OCI-LY1 (cell line): ENCODE results near the gene C12orf60.

Experiments used
- H2AFZ ChIP-seq: fragments of 200-600 bp; sonication (generic), shearing (Covaris generic); 2 replicates; pipeline ENCODE4 v1.6.0; 2014; ENCODE audit warnings: antibody characterized with exemption, mild to moderate bottlenecking, low read length
- H3F3A ChIP-seq: fragments of 200-600 bp; sonication (generic), shearing (Covaris generic); 2 replicates; pipeline ENCODE4 v1.6.0; 2014; ENCODE audit warnings: mild to moderate bottlenecking, antibody characterized with exemption, low read length, moderate library complexity; ENCODE audit not compliant: insufficient read depth
- H3K27ac ChIP-seq: fragments of 200-600 bp; sonication (generic); 2 replicates; pipeline ENCODE4 v1.5.1; 2014; ENCODE audit warnings: low read length, mixed run types, mild to moderate bottlenecking, low read depth; ENCODE audit not compliant: poor library complexity, severe bottlenecking
- H3K27me3 ChIP-seq: fragments of 200-600 bp; sonication (generic); 2 replicates; pipeline ENCODE4 v1.6.0; 2014; ENCODE audit warnings: antibody characterized with exemption, mild to moderate bottlenecking, low read length, moderate library complexity; ENCODE audit not compliant: insufficient read depth
- H3K36me3 ChIP-seq: fragments of 200-600 bp; sonication (generic); 2 replicates; pipeline ENCODE4 v1.6.1; 2014; ENCODE audit warnings: mild to moderate bottlenecking, antibody characterized with exemption, low read length, moderate library complexity, mixed read lengths; ENCODE audit not compliant: insufficient read depth
- H3K4me1 ChIP-seq: fragments of 200-600 bp; sonication (generic); 2 replicates; pipeline ENCODE4 v1.5.1; 2014; ENCODE audit warnings: mild to moderate bottlenecking, low read length, moderate library complexity; ENCODE audit not compliant: insufficient read depth, severe bottlenecking
- H3K4me2 ChIP-seq: fragments of 200-600 bp; sonication (generic), shearing (Covaris generic); 2 replicates; pipeline ENCODE4 v1.6.1; 2014; ENCODE audit warnings: low read length
- H3K4me3 ChIP-seq: fragments of 200-600 bp; sonication (generic); 2 replicates; pipeline ENCODE4 v1.5.1; 2014; ENCODE audit warnings: low read length, low read depth, mild to moderate bottlenecking, mixed read lengths; ENCODE audit not compliant: poor library complexity, severe bottlenecking
- H3K79me2 ChIP-seq: fragments of 200-600 bp; shearing (Covaris generic); 2 replicates; pipeline ENCODE4 v1.6.1; 2016; ENCODE audit warnings: mixed run types, low read length, mixed read lengths; ENCODE audit not compliant: insufficient read depth
- H3K9ac ChIP-seq: fragments of 200-600 bp; sonication (generic), shearing (Covaris generic); 2 replicates; pipeline ENCODE4 v1.6.1; 2014; ENCODE audit warnings: mild to moderate bottlenecking, low read length, mixed read lengths
- H3K9me2 ChIP-seq: fragments of 200-600 bp; sonication (generic), shearing (Covaris generic); 2 replicates; pipeline ENCODE4 v1.6.1; 2014; ENCODE audit warnings: low read depth, mild to moderate bottlenecking, low read length, mixed read lengths
- H3K9me3 ChIP-seq: fragments of 200-600 bp; shearing (Covaris generic); 2 replicates; pipeline ENCODE4 v1.6.1; 2014; ENCODE audit warnings: low read length, mixed read lengths
- H4K20me1 ChIP-seq: fragments of 200-600 bp; sonication (generic), shearing (Covaris generic); 2 replicates; pipeline ENCODE4 v1.6.0; 2016; ENCODE audit warnings: mild to moderate bottlenecking, low read length; ENCODE audit not compliant: insufficient read depth
- EZH2 ChIP-seq: fragments of 200-600 bp; sonication (generic), shearing (Covaris generic); IDR thresholded peaks from 2 replicates; pipeline ENCODE4 v1.8.0; 2017; ENCODE audit warnings: borderline replicate concordance, mixed run types, mild to moderate bottlenecking, antibody characterized with exemption, low read length, moderate library complexity, mixed read lengths
- TF ChIP-seq, protein P1 (sequence below): fragments of 200-600 bp; sonication (generic), shearing (Covaris generic); IDR thresholded peaks from 2 replicates; pipeline ENCODE4 v1.5.1; 2017; ENCODE audit warnings: mild to moderate bottlenecking, antibody characterized with exemption, low read length, moderate library complexity, mixed read lengths

Gene C12orf60

DNA sequence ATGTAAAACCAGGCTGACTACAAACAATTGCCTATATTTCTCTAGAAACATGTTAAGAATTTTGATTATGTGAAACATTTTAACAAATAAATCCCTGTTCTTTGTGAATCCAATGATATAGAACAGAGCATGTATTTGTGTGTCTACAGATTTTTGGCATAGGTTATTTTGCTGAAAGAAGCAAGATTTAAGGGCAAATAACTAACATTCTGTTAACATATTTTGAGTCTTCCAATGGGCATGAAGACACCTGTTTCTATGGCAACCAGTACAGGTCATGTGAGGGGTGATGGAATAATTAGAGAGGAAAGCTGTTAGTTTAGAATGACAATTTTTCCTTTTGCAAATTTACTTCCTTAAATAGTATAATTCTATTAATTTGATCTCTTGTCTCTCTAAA, 31.0 kb downstream of the C12orf60 start:
- Histone ChIP-seq H3K79me2 (no peaks in the 10 kb centered on the region), H4K20me1 (no peaks in the 10 kb centered on the region), H3K4me1 (no peaks in the 10 kb centered on the region), H3K27ac (no peak overlapping the region), H3K4me2 (no peak overlapping the region), H3K9me2 (no peaks in the 10 kb centered on the region), H3K9ac (no peak overlapping the region), H3K4me3 (no peak overlapping the region), H3K9me3 (no peaks in the 10 kb centered on the region), H2AFZ (no peak overlapping the region), H3K36me3 (no peaks in the 10 kb centered on the region), H3K27me3 (no peaks in the 10 kb centered on the region; the same call in 1 of the 2 replicates), H3F3A (no peaks in the 10 kb centered on the region)
- TF ChIP-seq, protein P1, sequence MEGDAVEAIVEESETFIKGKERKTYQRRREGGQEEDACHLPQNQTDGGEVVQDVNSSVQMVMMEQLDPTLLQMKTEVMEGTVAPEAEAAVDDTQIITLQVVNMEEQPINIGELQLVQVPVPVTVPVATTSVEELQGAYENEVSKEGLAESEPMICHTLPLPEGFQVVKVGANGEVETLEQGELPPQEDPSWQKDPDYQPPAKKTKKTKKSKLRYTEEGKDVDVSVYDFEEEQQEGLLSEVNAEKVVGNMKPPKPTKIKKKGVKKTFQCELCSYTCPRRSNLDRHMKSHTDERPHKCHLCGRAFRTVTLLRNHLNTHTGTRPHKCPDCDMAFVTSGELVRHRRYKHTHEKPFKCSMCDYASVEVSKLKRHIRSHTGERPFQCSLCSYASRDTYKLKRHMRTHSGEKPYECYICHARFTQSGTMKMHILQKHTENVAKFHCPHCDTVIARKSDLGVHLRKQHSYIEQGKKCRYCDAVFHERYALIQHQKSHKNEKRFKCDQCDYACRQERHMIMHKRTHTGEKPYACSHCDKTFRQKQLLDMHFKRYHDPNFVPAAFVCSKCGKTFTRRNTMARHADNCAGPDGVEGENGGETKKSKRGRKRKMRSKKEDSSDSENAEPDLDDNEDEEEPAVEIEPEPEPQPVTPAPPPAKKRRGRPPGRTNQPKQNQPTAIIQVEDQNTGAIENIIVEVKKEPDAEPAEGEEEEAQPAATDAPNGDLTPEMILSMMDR, result no peak
- no peak for TF ChIP-seq EZH2

DNA sequence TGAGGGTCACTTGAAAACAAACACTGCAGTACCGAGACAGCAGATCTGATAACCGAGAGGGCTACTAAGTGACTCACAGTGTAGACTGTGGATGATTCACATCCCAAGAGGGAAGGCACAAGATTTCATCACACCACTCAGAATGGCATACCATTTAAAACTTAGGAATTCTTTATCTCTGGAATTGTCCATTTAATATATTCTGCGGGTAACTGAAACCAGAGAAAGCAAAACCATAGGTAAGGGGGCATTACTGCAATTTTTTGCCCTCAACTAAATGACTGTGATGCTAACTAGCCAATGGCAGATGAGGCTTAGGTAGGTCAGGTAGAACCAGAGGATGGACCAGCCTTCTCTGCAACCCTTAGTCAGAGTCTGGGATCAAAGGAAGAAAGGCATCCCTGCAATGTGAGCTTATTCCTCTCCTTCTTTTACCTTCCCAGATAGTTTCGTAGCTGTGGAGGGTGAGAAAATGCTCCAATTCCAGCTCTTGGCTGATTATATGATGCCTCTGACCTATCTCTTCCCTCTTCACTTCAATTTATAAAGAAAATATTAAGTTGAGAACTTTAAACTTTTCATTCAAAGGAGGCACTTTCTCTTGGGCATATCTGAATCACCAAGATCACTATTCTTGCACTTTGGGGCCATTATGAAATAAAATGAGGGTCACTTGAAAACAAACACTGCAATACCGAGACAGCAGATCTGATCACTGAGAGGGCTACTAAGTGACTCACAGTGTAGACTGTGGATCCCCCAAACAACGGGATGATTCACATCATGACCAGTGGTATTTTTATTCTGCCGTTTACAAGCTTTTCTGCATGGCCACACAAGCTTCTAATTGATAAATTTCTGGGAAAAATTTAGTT, 33.1 kb downstream of the C12orf60 start:
- H3K27me3 ChIP-seq, result no peaks in the 10 kb centered on the region; the same call in 1 of the 2 replicates
- H3K9ac ChIP-seq, result no peak overlapping the region
- no peaks in the 10 kb centered on the region for H3K36me3 ChIP-seq
- H3K9me3 ChIP-seq, result no peaks in the 10 kb centered on the region
- TF ChIP-seq EZH2, result no peak
- TF ChIP-seq, protein P1, result no peak
- no peak overlapping the region for H3K4me2 ChIP-seq
- no peaks in the 10 kb centered on the region for H3K9me2 ChIP-seq
- no peak overlapping the region for H3K27ac ChIP-seq
- H3K4me1 ChIP-seq, result no peaks in the 10 kb centered on the region
- H4K20me1 ChIP-seq, result no peaks in the 10 kb centered on the region
- no peaks in the 10 kb centered on the region for H3K79me2 ChIP-seq
- H3K4me3 ChIP-seq, result no peak overlapping the region
- no peaks in the 10 kb centered on the region for H3F3A ChIP-seq
- H2AFZ ChIP-seq, result no peak overlapping the region

DNA sequence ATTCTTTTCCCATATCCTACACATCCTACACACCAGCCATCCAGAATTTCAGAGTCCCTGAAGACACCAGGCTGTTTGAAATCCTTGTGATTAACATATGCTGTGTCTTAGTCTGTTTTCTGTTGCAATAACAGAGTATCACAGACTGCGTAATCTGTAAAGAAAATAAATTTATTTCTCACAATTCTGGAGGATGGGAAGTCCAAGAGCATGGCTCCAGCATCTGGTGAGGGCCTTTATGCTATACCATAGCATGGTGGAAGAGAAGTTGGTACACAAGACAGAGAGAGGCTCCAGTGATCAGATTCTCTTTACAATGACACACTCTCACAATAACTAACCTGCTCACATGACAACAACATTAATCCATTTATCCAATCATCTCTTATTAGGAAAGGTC, 35.8 kb downstream of the C12orf60 start:
- no peaks in the 10 kb centered on the region for H3K79me2 ChIP-seq
- TF ChIP-seq, protein P1, result no peak
- TF ChIP-seq EZH2, result no peak
- no peaks in the 10 kb centered on the region for H4K20me1 ChIP-seq
- H3K4me3 ChIP-seq, result no peak overlapping the region
- no peaks in the 10 kb centered on the region for H3K36me3 ChIP-seq
- no peaks in the 10 kb centered on the region; the same call in 1 of the 2 replicates for H3K27me3 ChIP-seq
- H3K27ac ChIP-seq, result no peak overlapping the region
- H3K4me1 ChIP-seq, result no peaks in the 10 kb centered on the region
- H3K9me2 ChIP-seq, result no peaks in the 10 kb centered on the region
- H3K9ac ChIP-seq, result no peak overlapping the region
- H3K9me3 ChIP-seq, result no peaks in the 10 kb centered on the region
- no peak overlapping the region for H2AFZ ChIP-seq
- H3F3A ChIP-seq, result no peaks in the 10 kb centered on the region
- H3K4me2 ChIP-seq, result no peak overlapping the region
